ENCODE data around the gene MTX2.

The MTX2 gene

GRCh38 chr2:176383100-176383499 is 113.9 kb downstream of the MTX2 start:
- DNase-seq = no peak

GRCh38 chr2:176383836-176384442 is 114.7 kb downstream of the MTX2 start:
- no peak for DNase-seq

- DNase-seq = no peak
Measured at GRCh38 chr2:176385219-176385759, 116.0 kb downstream of the MTX2 start.

DNA sequence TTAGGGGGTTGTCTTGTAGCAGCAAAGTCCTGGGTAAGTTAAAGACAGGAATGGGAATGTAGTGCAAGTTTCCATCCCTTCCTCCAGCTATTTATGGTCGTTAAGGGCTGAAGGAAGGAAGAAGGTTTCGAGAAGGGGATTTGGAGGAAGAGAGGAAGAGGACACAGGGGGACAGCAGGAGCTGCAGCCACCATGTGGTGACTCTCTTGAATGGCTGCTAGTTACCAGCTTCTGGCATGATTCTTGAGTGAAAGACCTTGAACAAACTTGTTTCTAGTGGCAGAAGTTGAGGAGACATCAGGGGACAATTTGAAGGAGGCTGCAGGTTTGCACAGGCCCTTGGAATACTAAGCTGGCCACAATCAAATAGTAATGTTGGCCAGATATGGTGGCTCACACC is 116.6 kb downstream of the MTX2 start:
- no peak for DNase-seq
